ENCODE data around the gene BRIX1. TPM values are rescaled to one million over a fixed set of nuclear protein-coding genes. Genes with fewer than 3 reads are reported as not detected.

BRIX1 gene
- total and polyA plus RNA-seq, 2 of the 4 experiments (the other 2 are of a cell fraction), result 15.1 to 26.1 TPM

DNA sequence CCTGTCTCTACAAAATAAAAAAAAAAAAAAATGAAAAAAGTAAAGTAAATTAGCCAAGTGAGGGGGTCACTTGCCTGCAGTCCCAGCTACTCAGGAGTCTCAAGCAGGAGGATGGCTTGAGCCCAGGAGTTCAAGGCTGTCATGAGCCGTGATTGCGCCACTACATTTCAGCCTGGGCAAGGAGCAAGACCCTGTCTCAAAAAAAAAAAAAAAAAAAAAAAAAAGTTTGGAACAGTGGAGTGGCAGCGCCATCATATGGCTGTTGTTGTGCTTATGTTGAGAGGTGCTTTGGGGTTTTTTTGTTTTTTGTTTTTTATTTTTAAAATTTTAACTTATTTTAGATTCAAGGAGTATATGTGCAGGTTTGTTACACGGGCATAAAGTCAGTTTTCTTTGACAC lies 3.6 kb downstream of the BRIX1 start:
- Histone ChIP-seq H3K4me3 (ENCODE audit: insufficient read depth, low read depth, low read length) (no peak overlapping the region), H4K5ac (ENCODE audit: low read depth, low read length) (no peak overlapping the region; the same call in 1 of the 2 replicates), H4K91ac (ENCODE audit: insufficient read depth, low read depth, low read length) (no peak overlapping the region), H3K56ac (ENCODE audit: extremely low read depth, insufficient read depth, low read length) (no peak overlapping the region), H3K23ac (ENCODE audit: low read depth, low read length) (no peak overlapping the region), H2BK20ac (ENCODE audit: low read depth, low read length) (no peak overlapping the region), H3K18ac (ENCODE audit: low read depth, low read length) (no peak overlapping the region), H3K9me1 (ENCODE audit: insufficient read depth, low read length) (0 out of 2 replicates have a peak, but pooled peaks cover 3% of the 10 kb centered on the region), H3K79me1 (ENCODE audit: low read depth in 1 of 2, low read length in 2 of 2) (peaks cover 3 to 24% of the 10 kb centered on the region in 2 experiments; a peak in 3 of 4 replicates), H2BK5ac (ENCODE audit: low read depth, low read length, poor library complexity, severe bottlenecking) (peak overlapping the region; percentile 16), H2AK5ac (ENCODE audit: low read depth, low read length) (0 out of 2 replicates have a peak overlapping the region, but pooled peaks have one; percentile 43), H2AFZ (replicated peaks; ENCODE audit: low read length, poor library complexity) (no peak overlapping the region), H2BK120ac (ENCODE audit: low read depth, low read length) (no peak overlapping the region), H4K20me1 (ENCODE audit: insufficient read depth, low read length) (peaks cover 2% of the 10 kb centered on the region; the same call in 1 of the 2 replicates), H3K4me1 (ENCODE audit: control insufficient read depth, insufficient read depth, low read length) (peaks cover 7% of the 10 kb centered on the region), H3K27ac (ENCODE audit: insufficient read depth, low read length) (0 out of 2 replicates have a peak overlapping the region, but pooled peaks have one; percentile 5), H3K36me3 (ENCODE audit: control insufficient read depth, insufficient read depth, low read length) (peaks cover 18% of the 10 kb centered on the region), H3K27me3 (ENCODE audit: control insufficient read depth, insufficient read depth, low read length) (no peaks in the 10 kb centered on the region), H3K9ac (ENCODE audit: low read depth, low read length) (no peak overlapping the region), H3K14ac (replicated peaks; ENCODE audit: low read depth, low read length) (no peak overlapping the region), H3K4me2 (ENCODE audit: low read depth, low read length) (peak overlapping the region; percentile 29; the same call in 1 of the 2 replicates), H3K4ac (ENCODE audit: low read depth, low read length) (no peak overlapping the region), H2BK15ac (ENCODE audit: low read depth, low read length) (no peak overlapping the region), H2AK9ac (replicated peaks; ENCODE audit: low read depth, low read length, poor library complexity) (no peak overlapping the region), H4K8ac (ENCODE audit: low read depth in 2 of 2, low read length in 2 of 2) (peak overlapping the region in 1 of 2 experiments; percentile 9; a peak in 1 of 4 replicates), H3K9me3 (ENCODE audit: control insufficient read depth, insufficient read depth, low read length) (no peaks in the 10 kb centered on the region)
- no peak for ATAC-seq (ENCODE audit: low read depth)
- dilution Hi-C loops (cut with HindIII; ENCODE audit: low sequenced_read_pairs, unreplicated experiment) (no loop called here), intact Hi-C loops (cut with micrococcal nuclease) (loop anchor here (5.0 kb wide), 1 partner anchor 432 kb away; no protein-coding TSS in a partner anchor), in situ Hi-C loops (cut with MboI; ENCODE audit: low sequenced_read_pairs) (no loop called here)
- BruUV-seq (replicated peaks), result no TSS peak
- no peak for DNase-seq
- ChIA-PET POLR2A (ENCODE audit: unreplicated experiment) (interaction anchor here (1.2 kb wide), 1 partner anchor 16 kb away, joined by 8 read pairs; no protein-coding TSS in a partner anchor), CTCF (interaction anchor here (1.1 kb wide), 1 partner anchor 45 kb away, joined by 5 read pairs; no protein-coding TSS in a partner anchor)
- TF ChIP-seq, protein P1, sequence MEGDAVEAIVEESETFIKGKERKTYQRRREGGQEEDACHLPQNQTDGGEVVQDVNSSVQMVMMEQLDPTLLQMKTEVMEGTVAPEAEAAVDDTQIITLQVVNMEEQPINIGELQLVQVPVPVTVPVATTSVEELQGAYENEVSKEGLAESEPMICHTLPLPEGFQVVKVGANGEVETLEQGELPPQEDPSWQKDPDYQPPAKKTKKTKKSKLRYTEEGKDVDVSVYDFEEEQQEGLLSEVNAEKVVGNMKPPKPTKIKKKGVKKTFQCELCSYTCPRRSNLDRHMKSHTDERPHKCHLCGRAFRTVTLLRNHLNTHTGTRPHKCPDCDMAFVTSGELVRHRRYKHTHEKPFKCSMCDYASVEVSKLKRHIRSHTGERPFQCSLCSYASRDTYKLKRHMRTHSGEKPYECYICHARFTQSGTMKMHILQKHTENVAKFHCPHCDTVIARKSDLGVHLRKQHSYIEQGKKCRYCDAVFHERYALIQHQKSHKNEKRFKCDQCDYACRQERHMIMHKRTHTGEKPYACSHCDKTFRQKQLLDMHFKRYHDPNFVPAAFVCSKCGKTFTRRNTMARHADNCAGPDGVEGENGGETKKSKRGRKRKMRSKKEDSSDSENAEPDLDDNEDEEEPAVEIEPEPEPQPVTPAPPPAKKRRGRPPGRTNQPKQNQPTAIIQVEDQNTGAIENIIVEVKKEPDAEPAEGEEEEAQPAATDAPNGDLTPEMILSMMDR (conservative IDR thresholded peaks at IDR 0.05; ENCODE audit: low read depth, low read length), result peak; percentile 26; the same call in 1 of the 2 replicates
- TF ChIP-seq RFX5 (IDR thresholded peaks at IDR 0.05; ENCODE audit: low read depth, low read length), result no peak
- no peak for TF ChIP-seq POLR2A (IDR thresholded peaks at IDR 0.05; ENCODE audit: low read depth, low read length)
- no peak for TF ChIP-seq RCOR1 (IDR thresholded peaks at IDR 0.05; ENCODE audit: insufficient replicate concordance, low read length)
- no peak for TF ChIP-seq MXI1 (IDR thresholded peaks at IDR 0.05; ENCODE audit: borderline replicate concordance, low read depth, low read length)
- TF ChIP-seq CEBPB (IDR thresholded peaks at IDR 0.05; ENCODE audit: low read depth, low read length), result peak; percentile 60
- TF ChIP-seq NFE2L2 (IDR thresholded peaks at IDR 0.05; ENCODE audit: low read depth, low read length), result no peak
- no peak for TF ChIP-seq CHD1 (IDR thresholded peaks at IDR 0.05; ENCODE audit: low read depth, low read length)
- TF ChIP-seq, protein P2, sequence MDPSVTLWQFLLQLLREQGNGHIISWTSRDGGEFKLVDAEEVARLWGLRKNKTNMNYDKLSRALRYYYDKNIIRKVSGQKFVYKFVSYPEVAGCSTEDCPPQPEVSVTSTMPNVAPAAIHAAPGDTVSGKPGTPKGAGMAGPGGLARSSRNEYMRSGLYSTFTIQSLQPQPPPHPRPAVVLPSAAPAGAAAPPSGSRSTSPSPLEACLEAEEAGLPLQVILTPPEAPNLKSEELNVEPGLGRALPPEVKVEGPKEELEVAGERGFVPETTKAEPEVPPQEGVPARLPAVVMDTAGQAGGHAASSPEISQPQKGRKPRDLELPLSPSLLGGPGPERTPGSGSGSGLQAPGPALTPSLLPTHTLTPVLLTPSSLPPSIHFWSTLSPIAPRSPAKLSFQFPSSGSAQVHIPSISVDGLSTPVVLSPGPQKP (IDR thresholded peaks at IDR 0.05; ENCODE audit: borderline replicate concordance, low read depth, low read length), result no peak
- TF ChIP-seq BHLHE40 (IDR thresholded peaks at IDR 0.05; ENCODE audit: low read depth, low read length), result no peak
- TF ChIP-seq RAD21 (IDR thresholded peaks at IDR 0.05; ENCODE audit: low read length), result peak; percentile 16; the same call in 1 of the 2 replicates
- TF ChIP-seq, protein P3, sequence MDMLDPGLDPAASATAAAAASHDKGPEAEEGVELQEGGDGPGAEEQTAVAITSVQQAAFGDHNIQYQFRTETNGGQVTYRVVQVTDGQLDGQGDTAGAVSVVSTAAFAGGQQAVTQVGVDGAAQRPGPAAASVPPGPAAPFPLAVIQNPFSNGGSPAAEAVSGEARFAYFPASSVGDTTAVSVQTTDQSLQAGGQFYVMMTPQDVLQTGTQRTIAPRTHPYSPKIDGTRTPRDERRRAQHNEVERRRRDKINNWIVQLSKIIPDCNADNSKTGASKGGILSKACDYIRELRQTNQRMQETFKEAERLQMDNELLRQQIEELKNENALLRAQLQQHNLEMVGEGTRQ (IDR thresholded peaks at IDR 0.05; ENCODE audit: low read depth, low read length), result no peak
- no peak for TF ChIP-seq FOS (IDR thresholded peaks at IDR 0.05; ENCODE audit: low read depth, low read length)
- no peak for TF ChIP-seq MAFK (IDR thresholded peaks at IDR 0.05; ENCODE audit: low read depth, low read length)
- no CpG with 5 or more reads among the region's 4 CpGs for WGBS, 2 experiments (ENCODE audit: extremely low coverage in 2 of 2, insufficient read length in 1 of 2)
